ENCODE measurements around the gene LRRC10.

The LRRC10 gene

DNA sequence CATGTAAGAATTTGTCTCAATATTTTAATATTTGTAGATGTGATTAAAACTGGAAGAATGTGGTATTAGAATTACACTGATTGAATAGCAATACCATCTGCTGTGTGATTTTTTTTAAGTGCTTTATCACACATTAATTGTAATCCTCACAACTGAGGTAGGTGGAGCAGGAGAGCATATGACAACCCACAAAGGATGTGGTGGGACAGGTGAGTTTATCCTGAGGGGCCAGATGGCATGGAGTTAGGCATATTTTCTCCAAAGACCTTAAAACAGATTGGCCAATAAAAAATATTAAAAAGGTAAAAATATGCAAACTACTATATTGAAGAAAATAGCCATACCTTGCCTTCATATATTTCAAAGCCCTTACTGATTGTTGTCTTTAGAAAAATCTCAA, 7.8 kb downstream of the LRRC10 start:
- no peak for DNase-seq (ENCODE audit: insufficient read length, low spot score)
- no peak for TF ChIP-seq CTCF (IDR thresholded peaks at IDR 0.05; ENCODE audit: insufficient read depth, missing control alignments)
- no peak for FAIRE-seq

GRCh38 chr12:69601962-69602685, 8.6 kb downstream of the LRRC10 start:
- TF ChIP-seq CTCF (IDR thresholded peaks at IDR 0.05; ENCODE audit: insufficient read depth, missing control alignments) = no peak
- DNase-seq (ENCODE audit: insufficient read length, low spot score) (no peak), FAIRE-seq (no peak)

DNA sequence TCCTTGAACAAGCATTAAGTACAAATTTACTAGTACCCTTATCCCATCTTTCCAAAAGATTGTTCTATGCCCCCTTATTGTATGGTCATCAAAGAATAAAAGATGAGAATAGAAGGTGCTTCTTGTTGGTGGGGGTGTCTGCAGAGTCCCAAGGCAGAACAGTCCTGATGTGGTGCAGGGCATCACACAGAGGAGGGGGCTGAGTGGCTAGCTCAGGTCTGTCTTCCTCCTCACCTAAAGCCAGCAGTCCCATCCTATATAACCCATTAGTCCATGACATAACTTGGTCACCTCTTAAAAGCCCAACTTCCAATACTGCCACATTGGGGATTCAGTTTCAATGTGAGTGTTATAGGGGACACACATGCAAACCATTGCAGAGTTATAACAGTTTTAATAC, 9.9 kb downstream of the LRRC10 start:
- TF ChIP-seq CTCF (IDR thresholded peaks at IDR 0.05; ENCODE audit: insufficient read depth, missing control alignments) = no peak
- no peak for FAIRE-seq
- DNase-seq (ENCODE audit: insufficient read length, low spot score) = no peak

DNA sequence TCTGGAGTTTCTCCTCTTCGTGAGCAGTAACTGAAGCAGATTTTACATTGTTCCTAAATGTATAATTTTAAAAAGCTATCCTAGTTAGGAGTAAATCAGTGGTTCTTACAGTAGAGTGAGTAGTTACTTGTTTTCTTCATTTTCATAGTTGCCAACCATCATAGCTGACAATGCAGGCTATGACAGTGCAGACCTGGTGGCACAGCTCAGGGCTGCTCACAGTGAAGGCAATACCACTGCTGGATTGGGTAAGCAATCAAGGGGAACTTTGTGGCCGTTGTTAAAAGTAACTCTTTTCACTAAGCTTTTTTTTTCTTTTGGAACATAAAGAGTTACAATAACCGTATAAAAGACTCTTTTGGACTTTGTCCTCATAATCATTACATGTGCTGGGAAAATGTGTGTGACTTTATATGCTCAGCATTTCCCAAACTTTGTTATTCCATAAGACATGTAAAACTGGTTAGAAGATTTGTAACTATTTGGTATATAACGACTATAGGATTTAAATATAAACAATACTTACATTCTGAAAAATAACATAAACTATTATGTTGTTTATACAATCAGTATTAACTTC, 12.4 kb downstream of the LRRC10 start:
- TF ChIP-seq CTCF (IDR thresholded peaks at IDR 0.05; ENCODE audit: insufficient read depth, missing control alignments) = no peak
- no peak for DNase-seq (ENCODE audit: insufficient read length, low spot score)
- no peak for FAIRE-seq

GRCh38 chr12:69595689-69596088, 15.0 kb downstream of the LRRC10 start:
- no peak for TF ChIP-seq CTCF (IDR thresholded peaks at IDR 0.05; ENCODE audit: insufficient read depth, missing control alignments)
- FAIRE-seq (no peak), DNase-seq (ENCODE audit: insufficient read length, low spot score) (no peak)

GRCh38 chr12:69589082-69589481, 21.6 kb downstream of the LRRC10 start:
- no peak for DNase-seq (ENCODE audit: insufficient read length, low spot score)
- no peak for TF ChIP-seq CTCF (IDR thresholded peaks at IDR 0.05; ENCODE audit: insufficient read depth, missing control alignments)
- FAIRE-seq = no peak

GRCh38 chr12:69588527-69588926, 22.2 kb downstream of the LRRC10 start:
- no peak for FAIRE-seq
- no peak for TF ChIP-seq CTCF (IDR thresholded peaks at IDR 0.05; ENCODE audit: insufficient read depth, missing control alignments)
- no peak for DNase-seq (ENCODE audit: insufficient read length, low spot score)
